Gastroesophageal sphincter (tissue), 4 donors: ENCODE results near the gene SLC35G6. TPM values are rescaled to one million over a fixed set of nuclear protein-coding genes. Genes with fewer than 3 reads are reported as not detected.
A peak's percentile ranks its signal among the peaks of the same experiment; 100 is the strongest.

Experiments
- ATAC-seq: fragments of 150-250 bp; one replicate; pipeline ENCODE4 v1.9.1; 2016; ENCODE audit warnings: mild to moderate bottlenecking, moderate library complexity
- H3K27ac ChIP-seq, 4 donors: fragments of 200-600 bp; sonication (generic) in 3 of 4; 1 replicate in 3 of 4; 2 replicates in 1 of 4; pipeline ENCODE4 v1.5.1; 2016 to 2019
- H3K27me3 ChIP-seq: fragments of 200-600 bp; sonication (generic); one replicate; pipeline ENCODE4 v1.5.1; 2019
- H3K36me3 ChIP-seq, 2 donors: fragments of 200-600 bp; sonication (generic); one replicate each; pipeline ENCODE4 v1.5.1; 2019; ENCODE audit warnings: control low read depth in 1 of 2
- H3K4me1 ChIP-seq, 3 donors: fragments of 200-600 bp; sonication (generic); 1 replicate in 2 of 3; 2 replicates in 1 of 3; pipeline ENCODE4 v1.5.1; 2016 to 2019; ENCODE audit warnings: control low read depth in 2 of 3
- H3K4me3 ChIP-seq, 2 donors: fragments of 200-600 bp; sonication (generic); one replicate each; pipeline ENCODE4 v1.5.1; 2019; ENCODE audit warnings: mild to moderate bottlenecking in 1 of 2, moderate library complexity in 1 of 2
- H3K9me3 ChIP-seq, 3 donors: fragments of 200-600 bp; sonication (generic); one replicate each; pipeline ENCODE4 v1.5.1; 2017 to 2019; ENCODE audit warnings: control low read depth in 2 of 3
- CTCF ChIP-seq, 4 experiments: fragments of 200-600 bp in 2 of 4; fragments of 450-650 bp in 2 of 4; sonication (generic) in 1 of 4; IDR thresholded peaks; one replicate each; pipeline ENCODE4 v1.5.1; 2017 to 2019; ENCODE audit warnings: antibody characterized with exemption in 4 of 4, mild to moderate bottlenecking in 2 of 4, moderate library complexity in 2 of 4
- EP300 ChIP-seq: sonication (generic); formaldehyde crosslinking; IDR thresholded peaks from one replicate; pipeline ENCODE4 v1.6.1; 2017; ENCODE audit warnings: antibody characterized with exemption, mild to moderate bottlenecking
- POLR2A ChIP-seq, 2 donors: fragments of 450-650 bp; IDR thresholded peaks; one replicate each; pipeline ENCODE4 v1.6.1; 2017; ENCODE audit warnings: antibody characterized with exemption in 2 of 2, mild to moderate bottlenecking in 2 of 2, moderate library complexity in 1 of 2
- POLR2AphosphoS5 ChIP-seq: sonication (generic); formaldehyde crosslinking; IDR thresholded peaks from one replicate; pipeline ENCODE4 v1.6.1; 2017; ENCODE audit warnings: antibody characterized with exemption
- WGBS, 2 donors: methylation state at CpG; one replicate each; pipeline ENCODE4 v1.1.5; 2018; ENCODE audit warnings: low coverage in 1 of 2; 5-methylcytosine and 5-hydroxymethylcytosine counted together
- total RNA-seq, 4 donors: library from RNA; depleted of rRNA; stranded (reverse); fragments of >200 nt; gene quantifications; one replicate each; pipeline ENCODE4 v1.1.0, GENCODE V29; 2016

SLC35G6 gene
- total RNA-seq, 4 donors from 2014 or later, result not detected

- peak within 1 kb of the TSS in 1 of 4 donors; percentile 39 for H3K27ac ChIP-seq
- H3K4me3 ChIP-seq, result peak within 1 kb of the TSS; percentile 6 to 44
- peaks cover 0 to 37% (median 16%) of the 10 kb centered on the region in 3 donors for H3K4me1 ChIP-seq
- peaks cover 91% of the 10 kb centered on the region for H3K27me3 ChIP-seq
- WGBS, 2 donors, result 0% methylated on average over 1 to 4 of the region's 51 CpGs
- no peaks in the 10 kb centered on the region for H3K36me3 ChIP-seq
- H3K9me3 ChIP-seq, result no peaks in the 10 kb centered on the region
- TF ChIP-seq CTCF (IDR thresholded peaks at IDR 0.05) (peak in 1 of 4 experiments; percentile 19), EP300 (no peak)
- peak; percentile 73 for ATAC-seq
These were observed 36.3 kb upstream of the SLC35G6 start, which contains the start of gene CHRNB1 for GRCh38 chr17:7444682-7445618. Gene CHRNB1 (plus strand): TSS chr17:7445061. CDS start chr17:7445128, 67 bp downstream.

GRCh38 chr17:7445619-7445968, 35.7 kb upstream of the SLC35G6 start:
- TF ChIP-seq EP300, result no peak
- no peak for TF ChIP-seq CTCF (IDR thresholded peaks at IDR 0.05)
- TF ChIP-seq POLR2AphosphoS5, result no peak
- TF ChIP-seq POLR2A (IDR thresholded peaks at IDR 0.05), result no peak
- peak overlapping the region in 1 of 2 donors; percentile 44 for H3K4me3 ChIP-seq
- no peaks in the 10 kb centered on the region for H3K9me3 ChIP-seq
- H3K36me3 ChIP-seq, result no peaks in the 10 kb centered on the region
- ATAC-seq, result peak; percentile 40
- peaks cover 0 to 31% (median 9%) of the 10 kb centered on the region in 3 donors for H3K4me1 ChIP-seq
- no peak overlapping the region for H3K27ac ChIP-seq
- peaks cover 85% of the 10 kb centered on the region for H3K27me3 ChIP-seq
- 10 to 18% methylated on average over 14 of the region's 16 CpGs for WGBS, 2 donors

GRCh38 chr17:7448461-7448860, 32.8 kb upstream of the SLC35G6 start:
- Histone ChIP-seq H3K27me3 (peaks cover 57% of the 10 kb centered on the region), H3K4me1 (peaks cover 0 to 24% (median 7%) of the 10 kb centered on the region in 3 donors), H3K9me3 (no peaks in the 10 kb centered on the region), H3K27ac (no peak overlapping the region), H3K4me3 (no peak overlapping the region), H3K36me3 (no peaks in the 10 kb centered on the region)
- no peak for ATAC-seq
- no peak for TF ChIP-seq POLR2A (IDR thresholded peaks at IDR 0.05)
- TF ChIP-seq CTCF (IDR thresholded peaks at IDR 0.05), result no peak
- no peak for TF ChIP-seq POLR2AphosphoS5
- TF ChIP-seq EP300, result no peak
- WGBS, 2 donors, result 73 to 81% methylated on average over 6 to 7 of the region's 7 CpGs

GRCh38 chr17:7459961-7460545, 21.2 kb upstream of the SLC35G6 start:
- 74 to 75% methylated on average over 3 of the region's 3 CpGs for WGBS, 2 donors

More at GRCh38 chr17:7459961-7460545, 21.2 kb upstream of the SLC35G6 start:
- no peak for ATAC-seq
- peaks cover 0 to 25% (median 0%) of the 10 kb centered on the region in 3 donors for H3K4me1 ChIP-seq
- H3K27ac ChIP-seq, result no peak overlapping the region
- no peaks in the 10 kb centered on the region for H3K9me3 ChIP-seq
- H3K27me3 ChIP-seq, result no peaks in the 10 kb centered on the region
- no peak for TF ChIP-seq POLR2AphosphoS5
- TF ChIP-seq EP300, result no peak
- no peak for TF ChIP-seq CTCF (IDR thresholded peaks at IDR 0.05)
- TF ChIP-seq POLR2A (IDR thresholded peaks at IDR 0.05), result no peak
- H3K36me3 ChIP-seq, result peaks cover 0 to 35% of the 10 kb centered on the region in 2 donors
- no peak overlapping the region for H3K4me3 ChIP-seq
